ENCODE data around the gene PAQR5. TPM values are rescaled to one million over a fixed set of nuclear protein-coding genes. Genes with fewer than 3 reads are reported as not detected.
A peak's percentile ranks its signal among the peaks of the same experiment; 100 is the strongest.

PAQR5 gene
- total RNA-seq, 1 experiment from 2014 or later, result 9.4 TPM

GRCh38 chr15:69393831-69394491 is 95.2 kb downstream of the PAQR5 start:
- Mint-ChIP-seq H3K36me3 (no peaks in the 10 kb centered on the region; the same call in 1 of the 2 replicates), H3K9me3 (no peaks in the 10 kb centered on the region), H3K4me3 (no peak overlapping the region), H3K4me1 (peaks cover 20% of the 10 kb centered on the region), H3K27ac (no peak overlapping the region), H3K27me3 (ENCODE audit: low read depth) (no peaks in the 10 kb centered on the region)
- CTCF ChIA-PET, result interaction anchor here (0.6 to 3.4 kb wide), 35 partner anchors 9 to 687 kb away, joined by 3 to 23 read pairs (median 4); partner anchors contain the start of genes GLCE and KIF23
- peak; percentile 21 for ATAC-seq
- POLR2A ChIA-PET, result interaction anchor here (0.9 to 1.1 kb wide), 2 partner anchors 94 to 309 kb away, joined by 3 to 4 read pairs; no protein-coding TSS in a partner anchor
- TF ChIP-seq ZNF219 (CRISPR knock-in tag; IDR thresholded peaks at IDR 0.05; ENCODE audit: borderline replicate concordance) (no peak), HMGXB4 (CRISPR knock-in tag; IDR thresholded peaks at IDR 0.05) (0 out of 2 replicates have a peak, but pooled peaks have one; percentile 12)
- DNase-seq (ENCODE audit: low spot score), result no peak

GRCh38 chr15:69394556-69395282 is 96.0 kb downstream of the PAQR5 start:
- Mint-ChIP-seq H3K27ac (no peak overlapping the region), H3K27me3 (ENCODE audit: low read depth) (no peaks in the 10 kb centered on the region), H3K36me3 (no peaks in the 10 kb centered on the region; the same call in 1 of the 2 replicates), H3K4me3 (peak overlapping the region; percentile 33; the same call in 1 of the 2 replicates), H3K4me1 (peaks cover 20% of the 10 kb centered on the region), H3K9me3 (no peaks in the 10 kb centered on the region)
- POLR2A ChIA-PET, result no interaction called here
- CTCF ChIA-PET, result interaction anchor here (0.5 to 3.4 kb wide), 46 partner anchors 9 to 688 kb away, joined by 3 to 23 read pairs (median 4); partner anchors contain the start of genes GLCE, KIF23 and PAQR5
- ATAC-seq (peak; percentile 96), DNase-seq (ENCODE audit: low spot score) (peak; percentile 97)
- TF ChIP-seq ZNF416 (CRISPR knock-in tag; IDR thresholded peaks at IDR 0.05) (no peak), FOXK1 (CRISPR knock-in tag; IDR thresholded peaks at IDR 0.05) (0 out of 2 replicates have a peak, but pooled peaks have one; percentile 58), NFATC4 (CRISPR knock-in tag; IDR thresholded peaks at IDR 0.05) (no peak), HMGA2 (CRISPR knock-in tag; IDR thresholded peaks at IDR 0.05) (no peak), USF2 (CRISPR knock-in tag; IDR thresholded peaks at IDR 0.05) (peak; percentile 71), ZNF121 (CRISPR knock-in tag; IDR thresholded peaks at IDR 0.05) (0 out of 2 replicates have a peak, but pooled peaks have one; percentile 7), FOXP4 (CRISPR knock-in tag; IDR thresholded peaks at IDR 0.05) (0 out of 2 replicates have a peak, but pooled peaks have one; percentile 22), NR1H2 (CRISPR knock-in tag; IDR thresholded peaks at IDR 0.05) (no peak), USF1 (CRISPR knock-in tag; IDR thresholded peaks at IDR 0.05) (peak; percentile 72; the same call in 1 of the 2 replicates), CTCF (IDR thresholded peaks at IDR 0.05) (peak; percentile 93), SP1 (CRISPR knock-in tag; conservative IDR thresholded peaks at IDR 0.05) (peak; percentile 67; the same call in 1 of the 2 replicates), MAX (CRISPR knock-in tag; IDR thresholded peaks at IDR 0.05) (peak; percentile 83), RELA (CRISPR knock-in tag; IDR thresholded peaks at IDR 0.05; ENCODE audit: borderline replicate concordance) (no peak), ZNF232 (CRISPR knock-in tag; IDR thresholded peaks at IDR 0.05) (peak; percentile 57; the same call in 1 of the 2 replicates), OVOL2 (CRISPR knock-in tag; IDR thresholded peaks at IDR 0.05; ENCODE audit: borderline replicate concordance) (no peak), NFE2L1 (CRISPR knock-in tag; IDR thresholded peaks at IDR 0.05) (peak; percentile 64; the same call in 1 of the 2 replicates), ATF3 (CRISPR knock-in tag; conservative IDR thresholded peaks at IDR 0.05) (no peak), IRF1 (CRISPR knock-in tag; IDR thresholded peaks at IDR 0.05) (no peak)

Measured in WTC11 (cell line).